HG02840 (cell line): Measurements from ENCODE around the gene ANKRD11.

Experiments
- ATAC-seq: cut with Tn5 transposase; IDR thresholded peaks from one replicate; pipeline ENCODE4 v1.9.1; 2021; ENCODE audit warnings: mild to moderate bottlenecking, moderate library complexity, moderate number of reproducible peaks; ENCODE audit not compliant: unreplicated experiment, low FRiP score

The ANKRD11 gene

GRCh38 chr16:89507214-89507833 lies 17.0 kb upstream of the ANKRD11 start:
- peak; percentile 31 for ATAC-seq

- ATAC-seq = no peak
Measured at GRCh38 chr16:89506791-89507191, 16.4 kb upstream of the ANKRD11 start.

GRCh38 chr16:89506113-89506504 lies 15.7 kb upstream of the ANKRD11 start:
- no peak for ATAC-seq

- ATAC-seq = no peak
Measured at GRCh38 chr16:89505204-89506112, 15.1 kb upstream of the ANKRD11 start.

GRCh38 chr16:89504091-89504490 lies 13.7 kb upstream of the ANKRD11 start:
- no peak for ATAC-seq

GRCh38 chr16:89502081-89502843 lies 11.9 kb upstream of the ANKRD11 start:
- no peak for ATAC-seq

- ATAC-seq = no peak
Measured at GRCh38 chr16:89499767-89500166, 9.4 kb upstream of the ANKRD11 start.

GRCh38 chr16:89498839-89499238 lies 8.5 kb upstream of the ANKRD11 start:
- no peak for ATAC-seq

- ATAC-seq = no peak
Measured at GRCh38 chr16:89495121-89495520, 4.8 kb upstream of the ANKRD11 start.

GRCh38 chr16:89493776-89494175 lies 3.4 kb upstream of the ANKRD11 start:
- no peak for ATAC-seq

- ATAC-seq = no peak
Measured at GRCh38 chr16:89491974-89492687, 1.8 kb upstream of the ANKRD11 start.

- no peak for ATAC-seq
Measured at GRCh38 chr16:89491238-89491869, 993 bp upstream of the ANKRD11 start.

- ATAC-seq = no peak
Measured at GRCh38 chr16:89489898-89490438, 393 bp downstream of the ANKRD11 start.

GRCh38 chr16:89489040-89489897 lies 1.1 kb downstream of the ANKRD11 start:
- no peak for ATAC-seq

GRCh38 chr16:89485701-89486246 lies 4.6 kb downstream of the ANKRD11 start:
- ATAC-seq = no peak

GRCh38 chr16:89484923-89485679 lies 5.3 kb downstream of the ANKRD11 start:
- no peak for ATAC-seq

- ATAC-seq = no peak
Measured at GRCh38 chr16:89484041-89484501, 6.3 kb downstream of the ANKRD11 start.

- ATAC-seq = no peak
Measured at GRCh38 chr16:89482817-89483205, 7.5 kb downstream of the ANKRD11 start.
